Activated T-cell treated with anti-CD3 and anti-CD28 coated beads, Interleukin-2, amount 50 U/mL, for 72 hours (primary cell): ENCODE data around the gene RAMP1. TPM values are rescaled to one million over a fixed set of nuclear protein-coding genes. Genes with fewer than 3 reads are reported as not detected.

Source experiments
- ATAC-seq, 2 donors: fragments of 150-1000 bp; cut with Tn5 transposase; replicated peaks in 1 of 2; 2 replicates each; pipeline ENCODE4 v1.10.0; 2021; ENCODE audit warnings: moderate library complexity in 2 of 2, mild to moderate bottlenecking in 1 of 2
- DNase-seq, 2 donors: peaks; one replicate each; pipeline ENCODE4 v3.0.0; 2021 to 2022; ENCODE audit warnings: mixed read lengths in 1 of 2
- H3K27ac Mint-ChIP-seq: one replicate; pipeline ENCODE4 v1.8.0; 2022; ENCODE audit warnings: mild to moderate bottlenecking, moderate library complexity, mixed read lengths
- H3K27me3 Mint-ChIP-seq: one replicate; pipeline ENCODE4 v1.8.0; 2022; ENCODE audit warnings: low read depth, mixed read lengths
- H3K36me3 Mint-ChIP-seq, 2 donors: one replicate each; pipeline ENCODE4 v1.8.0; 2022; ENCODE audit warnings: mixed read lengths in 2 of 2, mild to moderate bottlenecking in 1 of 2; ENCODE audit not compliant: insufficient read depth in 2 of 2
- H3K4me1 Mint-ChIP-seq: one replicate; pipeline ENCODE4 v1.8.0; 2022; ENCODE audit warnings: low read depth, mixed read lengths
- H3K4me3 Mint-ChIP-seq, 2 donors: one replicate each; pipeline ENCODE4 v1.8.0; 2022; ENCODE audit warnings: mild to moderate bottlenecking in 2 of 2, mixed read lengths in 2 of 2, moderate library complexity in 2 of 2
- H3K9me3 Mint-ChIP-seq, 2 donors: one replicate each; pipeline ENCODE4 v1.8.0; 2022; ENCODE audit warnings: mixed read lengths in 2 of 2
- total RNA-seq, 2 donors: library from RNA; stranded (reverse); gene quantifications; one replicate each; pipeline ENCODE4 v1.2.3, GENCODE V29; 2022

RAMP1 gene
- total RNA-seq, 2 donors from 2014 or later = 1.00 to 1.8 TPM

GRCh38 chr2:237875256-237876060 lies 16.0 kb downstream of the RAMP1 start:
- Mint-ChIP-seq H3K36me3 (no peaks in the 10 kb centered on the region), H3K9me3 (no peaks in the 10 kb centered on the region), H3K27me3 (peaks cover 10% of the 10 kb centered on the region), H3K4me1 (peaks cover 9% of the 10 kb centered on the region), H3K4me3 (no peak overlapping the region), H3K27ac (no peak overlapping the region)
- ATAC-seq (no peak), DNase-seq (no peak)

DNA sequence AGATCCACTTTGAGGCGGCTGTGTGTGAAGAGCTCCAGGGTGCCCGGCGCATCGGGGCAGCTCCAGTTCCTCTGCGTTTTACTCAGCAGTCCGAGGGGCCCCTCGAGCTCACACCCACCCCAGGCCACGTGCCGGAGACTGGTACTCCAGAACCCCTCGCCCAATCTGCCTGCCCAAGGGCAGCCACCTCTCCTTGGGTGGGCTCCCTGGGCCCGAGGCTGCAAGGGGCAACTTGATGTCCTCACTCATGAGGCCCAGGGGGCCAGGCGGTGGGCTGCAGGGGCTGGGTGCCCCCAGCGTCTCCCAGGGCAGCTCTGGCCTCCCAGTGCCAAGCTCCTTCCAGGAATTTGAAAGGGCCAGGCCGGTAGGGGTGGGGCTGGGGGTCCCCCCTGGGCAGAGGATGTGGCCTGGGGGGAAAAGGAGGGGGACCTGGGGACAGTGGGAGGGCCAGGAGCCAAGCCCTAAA lies 16.7 kb downstream of the RAMP1 start:
- no peak for DNase-seq
- Mint-ChIP-seq H3K4me1 (peaks cover 6% of the 10 kb centered on the region), H3K27ac (no peak overlapping the region), H3K4me3 (no peak overlapping the region), H3K36me3 (no peaks in the 10 kb centered on the region), H3K9me3 (no peaks in the 10 kb centered on the region), H3K27me3 (peaks cover 6% of the 10 kb centered on the region)
- no peak for ATAC-seq

DNA sequence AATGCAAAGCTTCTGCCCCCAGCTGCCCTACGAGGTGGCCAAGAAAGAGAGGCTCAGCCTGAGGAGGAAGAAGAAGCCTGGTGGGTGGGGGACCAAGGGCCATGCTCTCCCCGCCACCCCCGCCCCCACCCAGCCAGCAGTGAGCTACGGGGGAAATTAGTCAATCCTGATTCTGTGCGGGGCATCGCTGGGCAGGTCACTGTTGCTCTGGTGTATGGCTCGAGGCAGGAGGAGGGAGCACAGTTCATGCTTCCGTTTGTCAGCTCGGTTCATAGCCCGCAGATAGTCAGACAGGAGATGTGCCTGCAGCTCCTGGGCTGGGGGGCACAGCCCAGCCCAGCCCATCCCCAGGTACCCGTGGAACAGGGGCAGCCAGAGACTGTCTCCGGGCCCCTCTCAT lies 17.1 kb downstream of the RAMP1 start:
- DNase-seq = no peak
- no peak for ATAC-seq
- Mint-ChIP-seq H3K27me3 (peaks cover 4% of the 10 kb centered on the region), H3K9me3 (no peaks in the 10 kb centered on the region), H3K4me1 (peaks cover 2% of the 10 kb centered on the region), H3K36me3 (no peaks in the 10 kb centered on the region), H3K4me3 (no peak overlapping the region), H3K27ac (no peak overlapping the region)

DNA sequence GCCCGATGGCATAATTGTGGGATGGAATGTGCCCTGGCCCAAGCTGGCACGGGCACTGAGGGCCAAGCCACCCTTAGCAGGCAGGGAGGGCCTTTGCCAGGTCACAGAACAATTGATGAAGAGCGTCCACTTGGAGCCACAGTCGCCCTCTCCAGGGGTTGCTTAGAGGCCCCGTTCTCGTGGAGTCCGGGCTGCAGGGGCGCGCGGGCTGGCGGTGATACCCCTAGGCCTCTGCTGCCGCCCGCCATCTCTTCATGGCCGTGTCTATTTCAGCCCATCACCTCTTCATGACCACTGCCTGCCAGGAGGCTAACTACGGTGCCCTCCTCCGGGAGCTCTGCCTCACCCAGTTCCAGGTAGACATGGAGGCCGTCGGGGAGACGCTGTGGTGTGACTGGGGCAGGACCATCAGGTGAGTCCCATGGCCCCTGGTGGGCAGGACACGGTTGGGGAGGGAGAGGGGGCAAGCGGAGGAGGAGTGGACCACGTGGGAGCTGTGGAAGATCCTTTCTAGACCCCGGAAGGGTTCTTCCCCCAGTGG lies 17.6 kb downstream of the RAMP1 start:
- Mint-ChIP-seq H3K9me3 (no peaks in the 10 kb centered on the region), H3K27ac (no peak overlapping the region), H3K27me3 (no peaks in the 10 kb centered on the region), H3K36me3 (no peaks in the 10 kb centered on the region), H3K4me3 (no peak overlapping the region), H3K4me1 (no peaks in the 10 kb centered on the region)
- no peak for ATAC-seq
- no peak for DNase-seq

GRCh38 chr2:237877576-237878307 lies 18.3 kb downstream of the RAMP1 start:
- Mint-ChIP-seq H3K36me3 (no peaks in the 10 kb centered on the region), H3K27me3 (no peaks in the 10 kb centered on the region), H3K4me3 (no peak overlapping the region), H3K27ac (no peak overlapping the region), H3K4me1 (no peaks in the 10 kb centered on the region), H3K9me3 (no peaks in the 10 kb centered on the region)
- DNase-seq = no peak
- ATAC-seq = no peak

- H3K27me3 Mint-ChIP-seq = no peaks in the 10 kb centered on the region
- no peak overlapping the region for H3K4me3 Mint-ChIP-seq
- ATAC-seq (no peak), DNase-seq (no peak)
- H3K27ac Mint-ChIP-seq = no peak overlapping the region
- no peaks in the 10 kb centered on the region for H3K4me1 Mint-ChIP-seq
- no peaks in the 10 kb centered on the region for H3K36me3 Mint-ChIP-seq
- no peaks in the 10 kb centered on the region for H3K9me3 Mint-ChIP-seq
Measured at GRCh38 chr2:237878321-237879057, 19.1 kb downstream of the RAMP1 start.

- ATAC-seq (no peak), DNase-seq (no peak)
- Mint-ChIP-seq H3K27me3 (no peaks in the 10 kb centered on the region), H3K4me3 (no peak overlapping the region), H3K27ac (no peak overlapping the region), H3K9me3 (no peaks in the 10 kb centered on the region), H3K4me1 (no peaks in the 10 kb centered on the region), H3K36me3 (no peaks in the 10 kb centered on the region)
Measured at GRCh38 chr2:237879058-237879430, 19.6 kb downstream of the RAMP1 start.

GRCh38 chr2:237879991-237880560 lies 20.7 kb downstream of the RAMP1 start:
- ATAC-seq (no peak), DNase-seq (no peak)
- no peaks in the 10 kb centered on the region for H3K9me3 Mint-ChIP-seq
- H3K4me3 Mint-ChIP-seq = no peak overlapping the region
- H3K27me3 Mint-ChIP-seq = no peaks in the 10 kb centered on the region
- H3K36me3 Mint-ChIP-seq = no peaks in the 10 kb centered on the region
- H3K4me1 Mint-ChIP-seq = no peaks in the 10 kb centered on the region
- no peak overlapping the region for H3K27ac Mint-ChIP-seq

GRCh38 chr2:237882510-237883481 lies 23.4 kb downstream of the RAMP1 start:
- DNase-seq (no peak), ATAC-seq (no peak)
- H3K27me3 Mint-ChIP-seq = no peaks in the 10 kb centered on the region
- H3K4me1 Mint-ChIP-seq = no peaks in the 10 kb centered on the region
- no peak overlapping the region for H3K27ac Mint-ChIP-seq
- no peaks in the 10 kb centered on the region for H3K9me3 Mint-ChIP-seq
- H3K4me3 Mint-ChIP-seq = no peak overlapping the region
- H3K36me3 Mint-ChIP-seq = no peaks in the 10 kb centered on the region

DNA sequence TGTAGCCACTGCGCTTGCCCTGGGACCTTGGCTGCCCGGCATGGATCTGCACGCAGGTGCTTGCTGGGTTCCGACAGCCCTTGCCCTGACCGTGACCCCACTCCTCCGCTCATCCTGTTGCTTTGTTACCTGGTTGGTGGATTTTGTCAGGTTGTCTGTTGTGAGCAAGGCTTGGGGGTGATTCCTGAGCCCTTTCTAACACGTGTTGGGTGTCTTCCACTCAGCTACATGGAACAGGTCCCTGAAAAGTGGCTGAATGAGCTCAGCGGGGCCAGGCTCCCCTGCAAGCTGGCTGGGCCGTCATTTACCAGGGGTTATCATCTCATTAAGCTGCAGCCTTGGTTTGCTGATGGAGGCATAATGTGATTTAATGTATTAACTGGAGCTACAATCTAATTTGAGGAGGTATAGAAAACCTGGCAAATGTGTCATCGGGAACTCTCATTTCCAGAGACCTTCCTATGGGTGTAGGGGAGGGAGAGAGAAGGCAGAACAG lies 24.6 kb downstream of the RAMP1 start:
- DNase-seq = no peak

DNA sequence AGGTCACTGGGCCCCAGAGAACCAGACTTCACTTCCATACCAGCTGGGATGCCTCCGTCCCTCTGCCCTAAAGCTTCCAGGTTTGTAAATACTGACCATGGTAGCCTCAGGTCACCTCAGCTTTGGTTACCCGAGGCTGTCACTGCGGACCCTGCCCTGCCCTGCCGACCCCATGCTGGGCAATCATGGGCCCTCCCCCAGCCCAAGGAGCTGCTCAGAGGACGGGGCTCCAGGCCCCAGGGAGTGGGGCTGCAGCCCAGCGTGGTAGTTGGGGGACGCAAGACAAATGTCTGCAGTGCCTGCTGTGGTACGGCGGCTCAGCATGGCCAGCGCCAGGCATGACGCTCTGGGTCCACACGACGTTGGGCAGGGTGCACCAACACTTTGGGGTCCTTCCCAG lies 25.3 kb downstream of the RAMP1 start:
- Mint-ChIP-seq H3K36me3 (no peaks in the 10 kb centered on the region), H3K4me3 (no peak overlapping the region), H3K4me1 (no peaks in the 10 kb centered on the region), H3K27me3 (no peaks in the 10 kb centered on the region), H3K27ac (no peak overlapping the region), H3K9me3 (no peaks in the 10 kb centered on the region)
- no peak for ATAC-seq
- DNase-seq = no peak

More for the DNA sequence above, 24.6 kb downstream of the RAMP1 start:
- H3K36me3 Mint-ChIP-seq = no peaks in the 10 kb centered on the region
- H3K27ac Mint-ChIP-seq = no peak overlapping the region
- no peaks in the 10 kb centered on the region for H3K27me3 Mint-ChIP-seq
- no peak overlapping the region for H3K4me3 Mint-ChIP-seq
- no peaks in the 10 kb centered on the region for H3K4me1 Mint-ChIP-seq
- no peaks in the 10 kb centered on the region for H3K9me3 Mint-ChIP-seq
- no peak for ATAC-seq
